ENCODE data around the gene CD3G. TPM values are rescaled to one million over a fixed set of nuclear protein-coding genes. Genes with fewer than 3 reads are reported as not detected.

CD3G gene
- total and polyA plus RNA-seq, 9 of the 15 experiments (the other 6 are each of a cell fraction or from before 2014, with no cell fraction given) = 0.30 to 1.7 (median 0.47) TPM

- TF ChIP-seq TAF1 (IDR thresholded peaks at IDR 0.05; ENCODE audit: control insufficient read depth, extremely low read depth, insufficient read depth, low read length, severe bottlenecking) = no peak
Measured at GRCh38 chr11:118396097-118396501, 52.0 kb downstream of the CD3G start (continued).

GRCh38 chr11:118397448-118397847 is 53.3 kb downstream of the CD3G start:
- H3K4me1 ChIP-seq (replicated peaks in 1 of 2; ENCODE audit: control insufficient read depth in 2 of 2, insufficient read depth in 2 of 2, low read length in 2 of 2) = peaks cover 6 to 15% of the 10 kb centered on the region in 2 experiments; a peak in 3 of 5 replicates
- no peak overlapping the region for H3K9ac ChIP-seq (ENCODE audit: insufficient read depth in 1 of 2, low read depth in 2 of 2, low read length in 2 of 2)
- H3K9me1 ChIP-seq (ENCODE audit: control insufficient read depth, insufficient read depth, low read length) = no peaks in the 10 kb centered on the region
- H3K27ac ChIP-seq (ENCODE audit: extremely low read depth, low read depth, low read length) = no peak overlapping the region
- DNase-seq (ENCODE audit: extremely low read depth in 1 of 4, low spot score in 3 of 4) (no peak), ATAC-seq (no peak), FAIRE-seq (no peak)
- no peak overlapping the region for H3K4me3 ChIP-seq
- no peaks in the 10 kb centered on the region for H3K27me3 ChIP-seq (ENCODE audit: control insufficient read depth in 2 of 2, insufficient read depth in 2 of 2, low read length in 2 of 2)
- intact Hi-C loops (cut with micrococcal nuclease) = no loop called here
- H3K9me3 ChIP-seq (replicated peaks; ENCODE audit: control insufficient read depth, insufficient read depth, low read depth, low read length) = no peaks in the 10 kb centered on the region
- H4K20me1 ChIP-seq (replicated peaks; ENCODE audit: control insufficient read depth, insufficient read depth, low read length) = 0 out of 2 replicates have a peak, but pooled peaks cover 7% of the 10 kb centered on the region
- peaks cover 48% of the 10 kb centered on the region; the same call in 2 of the 3 replicates for H3K36me3 ChIP-seq (ENCODE audit: control insufficient read depth, insufficient read depth, low read length)
- CTCF ChIA-PET (ENCODE audit: low intra/inter-chr PET ratio) = no interaction called here
- peak; percentile 46; the same call in 1 of the 2 replicates for TF ChIP-seq MAFK (IDR thresholded peaks at IDR 0.05; ENCODE audit: low read length)
- TF ChIP-seq ATF4 (CRISPR knock-in tag; IDR thresholded peaks at IDR 0.05) = peak; percentile 30; the same call in 1 of the 2 replicates
- TF ChIP-seq C11orf30 (IDR thresholded peaks at IDR 0.05; ENCODE audit: low read depth) = peak; percentile 82
- peak; percentile 62 for TF ChIP-seq MAFF (IDR thresholded peaks at IDR 0.05; ENCODE audit: low read length)
- TF ChIP-seq MAFG (tag; conservative IDR thresholded peaks at IDR 0.05) = peak; percentile 76
- TF ChIP-seq CEBPG (CRISPR knock-in tag; IDR thresholded peaks at IDR 0.05) = no peak
- TF ChIP-seq CEBPG (tag; conservative IDR thresholded peaks at IDR 0.05 in 1 of 2, IDR thresholded peaks at IDR 0.05 in 1 of 2) = peak; percentile 41 to 66; a peak in 2 of 4 replicates
- TF ChIP-seq ZNF316 (IDR thresholded peaks at IDR 0.05) = peak; percentile 84
- no peak for TF ChIP-seq ZNF740 (CRISPR knock-in tag; IDR thresholded peaks at IDR 0.05)
- TF ChIP-seq ZNF740 (tag; IDR thresholded peaks at IDR 0.05) = no peak
- no peak for TF ChIP-seq SMAD1 (IDR thresholded peaks at IDR 0.05; ENCODE audit: low read depth, low read length, partially characterized antibody)
- peaks cover 22% of the 10 kb centered on the region for H3K79me2 ChIP-seq (ENCODE audit: control insufficient read depth, insufficient read depth, low read length)
- no TSS peak for BruUV-seq (replicated peaks)
- in situ Hi-C loops (cut with MboI) = no loop called here
- POLR2A ChIA-PET = interaction anchor here (1.0 to 1.8 kb wide), 3 partner anchors 13 to 130 kb away, joined by 3 to 10 read pairs (median 4); partner anchors contain the start of gene TTC36
- no peak overlapping the region for H2AFZ ChIP-seq (ENCODE audit: low read depth, low read length)
- no peak overlapping the region for H3K4me2 ChIP-seq (ENCODE audit: insufficient read depth, low read length)
